ENCODE measurements around the gene EEA1.

Gene EEA1

GRCh38 chr12:92733661-92734060, 195.4 kb downstream of the EEA1 start:
- no peak for DNase-seq (ENCODE audit: low read depth)
- H3K4me3 ChIP-seq (ENCODE audit: low read length): no peak overlapping the region
- TF ChIP-seq CTCF (conservative IDR thresholded peaks at IDR 0.05; ENCODE audit: low read length): no peak

GRCh38 chr12:92733181-92733580, 195.9 kb downstream of the EEA1 start:
- H3K4me3 ChIP-seq (ENCODE audit: low read length): no peak overlapping the region
- DNase-seq (ENCODE audit: low read depth): no peak
- no peak for TF ChIP-seq CTCF (conservative IDR thresholded peaks at IDR 0.05; ENCODE audit: low read length)

GRCh38 chr12:92732716-92733115, 196.4 kb downstream of the EEA1 start:
- DNase-seq (ENCODE audit: low read depth): no peak
- no peak overlapping the region for H3K4me3 ChIP-seq (ENCODE audit: low read length)
- TF ChIP-seq CTCF (conservative IDR thresholded peaks at IDR 0.05; ENCODE audit: low read length): no peak

- H3K4me3 ChIP-seq (ENCODE audit: low read length): no peak overlapping the region
- DNase-seq (ENCODE audit: low read depth): no peak
- TF ChIP-seq CTCF (conservative IDR thresholded peaks at IDR 0.05; ENCODE audit: low read length): no peak
Measured at GRCh38 chr12:92732216-92732615, 196.9 kb downstream of the EEA1 start.

DNA sequence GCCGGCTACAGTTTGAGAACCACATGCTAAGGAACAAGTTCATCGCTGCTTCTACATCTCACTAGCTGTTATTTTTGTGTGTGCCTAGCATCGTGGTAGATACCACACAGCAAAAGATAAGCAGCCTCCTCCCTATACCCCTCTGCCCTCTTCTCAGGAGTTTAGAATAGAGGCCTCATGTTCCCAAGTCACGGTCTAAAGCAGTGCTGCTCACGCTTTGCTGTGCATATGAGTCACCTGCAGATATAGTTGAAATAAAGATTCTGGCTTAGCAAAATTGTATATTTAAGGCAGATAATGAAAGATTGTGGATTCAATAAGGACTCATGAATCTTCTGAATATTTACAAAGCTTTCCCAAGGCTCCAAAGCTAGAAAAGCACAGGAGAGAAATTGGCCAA, 198.3 kb downstream of the EEA1 start:
- DNase-seq (ENCODE audit: low read depth): no peak
- TF ChIP-seq CTCF (conservative IDR thresholded peaks at IDR 0.05; ENCODE audit: low read length): no peak
- no peak overlapping the region for H3K4me3 ChIP-seq (ENCODE audit: low read length)

- no peak for TF ChIP-seq CTCF (conservative IDR thresholded peaks at IDR 0.05; ENCODE audit: low read length)
- DNase-seq (ENCODE audit: low read depth): no peak
- no peak overlapping the region for H3K4me3 ChIP-seq (ENCODE audit: low read length)
Measured at GRCh38 chr12:92729773-92730305, 199.3 kb downstream of the EEA1 start.

GRCh38 chr12:92726850-92727249, 202.2 kb downstream of the EEA1 start:
- DNase-seq (ENCODE audit: low read depth): no peak
- no peak overlapping the region for H3K4me3 ChIP-seq (ENCODE audit: low read length)
- TF ChIP-seq CTCF (conservative IDR thresholded peaks at IDR 0.05; ENCODE audit: low read length): no peak

All from AG10803 (cell line).